CD4-positive, alpha-beta T cell treated with Interleukin-15 for 4 hours (primary cell): ENCODE data around the gene NELL2.
A peak's percentile ranks its signal among the peaks of the same experiment; 100 is the strongest.
"Not testable (repeated sequence)": the region's sequence is repeated elsewhere in the genome, so short reads cannot be mapped to it uniquely, and the experiment has no call there.

Source experiments
- DNase-seq: peaks from one replicate; pipeline ENCODE4 v3.0.0-alpha.2; 2020; ENCODE audit warnings: low spot score

The NELL2 gene

DNA sequence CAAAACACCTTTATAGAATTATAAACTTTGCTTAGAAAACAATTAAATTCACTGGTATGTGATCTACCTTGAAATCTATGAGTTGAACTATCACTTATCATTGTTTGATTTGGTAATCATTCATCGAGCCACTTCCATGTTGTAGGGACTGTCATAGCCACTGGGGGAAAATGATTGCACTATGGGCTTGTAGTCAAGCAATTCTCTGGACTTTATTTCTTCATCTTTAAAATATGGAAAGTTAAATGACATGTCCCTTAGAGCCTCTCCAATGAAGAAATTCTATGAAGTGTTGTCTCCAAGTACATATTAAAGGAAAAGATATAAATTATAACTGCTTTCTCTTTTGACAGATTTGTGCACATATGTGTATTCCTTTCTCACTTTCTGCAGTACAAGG, 97.3 kb downstream of the NELL2 start:
- no peak for DNase-seq

DNA sequence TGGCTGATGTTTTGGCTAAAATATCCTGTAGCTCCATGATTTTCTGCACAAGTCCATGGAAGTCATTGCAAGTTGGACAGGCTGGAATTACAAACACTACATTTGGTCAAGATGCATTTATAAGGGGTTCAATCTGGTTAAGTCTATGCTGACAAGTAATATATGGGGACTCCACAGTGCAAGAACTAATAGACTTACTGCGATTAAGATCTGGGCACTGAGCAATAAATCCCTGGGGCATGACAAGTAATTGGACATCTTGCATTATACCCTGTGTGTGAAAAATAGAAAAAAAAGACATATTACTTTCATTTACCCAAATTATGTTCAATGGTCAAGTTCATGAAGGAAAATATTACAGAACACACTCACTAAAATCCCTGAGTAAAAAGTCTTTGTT, 99.1 kb downstream of the NELL2 start:
- DNase-seq = no peak

- DNase-seq = no peak
Measured at GRCh38 chr12:44775901-44776300, 100.2 kb downstream of the NELL2 start.

GRCh38 chr12:44774815-44775411, 101.2 kb downstream of the NELL2 start:
- peak; percentile 66 for DNase-seq

DNA sequence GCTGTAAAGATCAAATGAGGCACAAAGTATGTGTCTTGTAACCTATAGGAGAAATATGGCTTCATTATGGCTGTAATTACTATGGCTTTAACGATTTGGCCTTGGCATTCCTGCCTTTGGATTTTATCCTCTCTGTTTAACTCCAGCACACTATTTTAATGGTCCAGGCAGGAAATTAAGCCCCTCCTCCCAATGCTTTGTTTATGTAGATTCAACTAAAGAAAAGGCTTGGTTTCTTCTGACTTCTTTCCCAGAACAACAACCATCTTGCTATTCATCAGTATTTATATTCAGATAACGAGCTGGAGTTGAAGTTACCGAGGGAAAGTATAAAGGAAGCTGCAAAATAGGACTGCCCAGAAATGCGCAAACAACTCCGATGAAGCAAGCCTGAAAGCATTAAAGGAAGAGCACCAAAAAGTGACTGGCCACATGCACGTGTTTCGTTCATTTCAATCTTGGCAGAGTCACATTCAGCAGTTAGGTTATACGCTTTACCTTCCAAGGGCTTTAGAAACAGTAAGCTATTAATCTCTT, 104.6 kb downstream of the NELL2 start:
- no peak for DNase-seq

DNA sequence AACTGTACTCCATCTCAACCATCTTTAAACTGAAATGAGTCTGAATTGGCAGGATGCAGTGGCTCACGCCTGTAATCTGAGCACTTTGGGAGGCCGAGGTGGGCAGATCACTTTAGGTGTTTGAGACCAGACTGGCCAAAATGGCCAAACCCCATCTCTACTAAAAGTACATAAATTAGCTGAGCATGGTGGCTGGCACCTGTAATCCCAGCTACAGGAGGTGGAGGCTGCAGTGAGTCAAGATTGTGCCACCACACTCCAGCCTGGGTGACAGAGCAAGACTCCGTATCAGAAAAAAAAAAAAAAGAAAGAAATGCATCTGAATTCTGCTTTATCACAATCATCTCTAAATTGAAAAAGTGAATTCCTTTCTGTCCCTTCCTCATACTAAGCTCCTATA, 110.3 kb downstream of the NELL2 start:
- DNase-seq = no peak

DNA sequence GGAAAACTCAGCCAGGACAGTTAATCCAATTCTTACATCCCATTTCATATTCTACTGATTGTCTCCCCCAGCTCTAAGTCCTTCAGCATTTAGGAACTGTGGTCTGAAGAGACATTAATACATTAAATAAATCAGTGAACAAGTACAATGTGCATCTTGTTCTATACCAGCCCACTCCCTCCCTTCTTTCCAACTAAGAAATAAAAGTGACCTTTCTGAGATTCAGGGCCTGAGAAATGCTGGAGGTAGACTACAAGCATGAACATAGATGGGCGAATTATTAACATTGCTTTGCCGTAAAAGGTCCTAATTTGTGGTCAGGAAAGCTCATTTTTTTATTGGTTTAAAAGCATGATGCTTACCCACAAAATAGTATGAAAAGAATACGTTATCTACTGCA, 113.1 kb downstream of the NELL2 start:
- no peak for DNase-seq

- no peak for DNase-seq
Measured at GRCh38 chr12:44759289-44759688, 116.8 kb downstream of the NELL2 start.

GRCh38 chr12:44750468-44750867, 125.6 kb downstream of the NELL2 start:
- DNase-seq = no peak

DNA sequence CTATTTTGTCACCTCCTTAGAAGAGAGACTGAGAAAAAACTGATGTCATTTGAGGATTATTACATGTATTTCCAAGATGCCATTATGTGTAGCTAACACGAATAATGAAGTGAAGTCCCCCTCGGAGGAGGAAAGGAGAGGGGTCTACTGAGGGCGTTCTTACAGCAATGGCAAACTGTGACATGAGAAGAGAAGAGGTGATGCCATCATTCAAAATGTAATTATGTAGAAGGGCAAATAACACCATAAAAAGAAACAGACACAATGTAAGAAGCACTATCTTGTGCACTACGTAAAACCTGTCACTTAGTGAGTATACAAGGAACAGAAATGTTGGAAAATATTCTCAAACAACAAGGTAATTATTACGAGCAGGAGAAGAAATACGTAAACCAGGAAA, 126.5 kb downstream of the NELL2 start:
- no peak for DNase-seq

GRCh38 chr12:44748950-44749468, 127.1 kb downstream of the NELL2 start:
- no peak for DNase-seq

DNA sequence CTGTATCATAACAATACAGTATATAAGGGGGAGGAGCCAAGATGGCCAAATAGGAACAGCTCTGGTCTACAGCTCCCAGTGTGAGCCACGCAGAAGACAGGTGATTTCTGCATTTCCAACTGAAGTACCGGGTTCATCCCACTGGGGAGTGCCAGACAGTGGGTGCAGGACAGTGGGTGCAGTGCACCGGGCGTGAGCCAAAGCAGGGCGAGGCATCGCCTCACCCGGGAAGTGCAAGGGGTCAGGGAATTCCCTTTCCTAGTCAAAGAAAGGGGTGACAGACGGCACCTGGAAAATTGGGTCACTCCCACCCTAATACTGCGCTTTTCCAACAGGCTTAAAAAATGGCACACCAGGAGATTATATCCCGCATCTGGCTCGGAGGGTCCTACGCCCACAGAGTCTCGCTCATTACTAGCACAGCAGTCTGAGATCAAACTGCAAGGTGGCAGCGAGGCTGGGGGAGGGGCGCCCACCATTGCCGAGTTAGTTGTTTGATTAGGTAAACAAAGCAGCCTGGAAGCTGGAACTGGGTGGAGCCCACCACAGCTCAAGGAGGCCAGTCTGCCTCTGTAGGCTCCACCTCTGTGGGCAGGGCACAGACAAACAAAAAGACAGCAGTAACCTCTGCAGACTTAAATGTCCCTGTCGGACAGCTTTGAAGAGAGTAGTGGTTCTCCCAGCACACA, 134.7 kb downstream of the NELL2 start:
- DNase-seq = not testable (repeated sequence)

DNA sequence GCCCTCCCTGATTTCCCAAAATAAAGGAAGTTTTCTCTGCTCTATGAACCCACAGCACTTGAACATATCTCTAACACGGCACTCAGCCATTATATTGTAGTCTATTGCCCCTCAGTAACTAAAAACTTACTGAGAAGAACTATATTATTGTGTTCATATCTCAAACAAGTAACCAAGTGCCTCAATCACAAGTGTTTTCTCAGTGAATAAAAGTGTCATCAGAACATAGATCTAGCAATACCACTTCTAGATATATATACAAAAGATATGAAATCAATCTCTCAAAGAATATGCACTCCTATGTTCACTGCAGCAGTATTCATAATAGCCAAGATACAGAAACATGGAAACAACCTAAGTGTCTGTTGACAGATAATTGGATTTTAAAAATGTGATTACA, 138.1 kb downstream of the NELL2 start:
- DNase-seq = no peak

DNA sequence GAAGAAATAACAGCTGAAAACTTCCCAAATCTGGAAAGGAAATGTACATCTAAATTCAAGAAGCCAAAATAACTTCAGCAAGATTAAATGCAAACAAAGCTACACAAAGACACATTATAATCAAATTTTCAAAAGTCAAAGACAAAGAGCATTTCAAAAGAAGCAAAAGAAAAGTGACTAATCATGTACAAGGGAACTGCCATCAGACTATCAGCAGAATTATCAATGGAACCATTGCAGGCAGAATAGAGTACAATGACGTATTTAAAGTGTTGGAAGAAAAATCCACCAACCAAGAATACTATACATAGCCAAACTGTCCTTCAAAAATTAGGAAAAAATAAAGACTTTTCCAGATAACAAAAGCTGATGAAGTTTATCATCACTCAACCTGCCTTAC, 147.5 kb downstream of the NELL2 start:
- DNase-seq = no peak

GRCh38 chr12:44720265-44720664, 155.8 kb downstream of the NELL2 start:
- DNase-seq = no peak

- no peak for DNase-seq
Measured at GRCh38 chr12:44717612-44718011, 158.5 kb downstream of the NELL2 start.

DNA sequence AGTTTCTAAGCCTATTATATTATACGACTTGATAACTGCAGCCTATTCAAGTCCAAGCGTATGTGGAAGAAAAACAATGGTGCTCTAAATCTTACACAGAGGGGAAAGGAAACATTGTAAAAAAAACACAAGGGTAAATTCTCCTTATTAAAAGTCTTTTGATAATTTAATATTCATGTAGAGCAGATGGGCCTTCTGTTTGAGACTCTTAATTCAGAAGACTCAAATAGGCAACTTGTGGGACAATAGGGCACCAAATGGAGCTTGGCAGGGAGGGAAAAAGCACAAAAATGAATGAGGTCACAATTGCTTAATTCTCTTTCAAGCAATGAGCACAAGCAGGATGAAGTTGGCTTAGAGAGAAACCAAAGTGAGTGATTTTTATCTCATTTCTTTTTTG, 159.4 kb downstream of the NELL2 start:
- no peak for DNase-seq

DNA sequence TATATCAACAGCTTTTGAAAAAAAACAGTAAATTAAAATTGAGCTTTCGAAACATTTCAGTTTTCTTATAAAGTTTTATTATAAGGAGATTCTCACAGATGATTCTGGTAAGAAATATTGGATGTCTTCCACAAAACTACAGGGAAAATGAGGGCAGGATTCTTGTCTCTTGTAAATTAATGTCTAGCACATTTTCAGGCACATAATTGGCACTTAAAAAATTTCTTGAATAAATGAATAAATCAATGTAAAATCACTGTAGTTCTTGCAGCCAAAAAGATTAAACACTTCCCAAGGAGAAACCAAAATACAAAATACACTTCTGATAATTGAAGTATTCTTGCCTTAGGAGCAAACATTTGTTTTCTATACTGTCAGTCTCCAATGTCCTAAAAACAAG, 164.4 kb downstream of the NELL2 start:
- DNase-seq = no peak

DNA sequence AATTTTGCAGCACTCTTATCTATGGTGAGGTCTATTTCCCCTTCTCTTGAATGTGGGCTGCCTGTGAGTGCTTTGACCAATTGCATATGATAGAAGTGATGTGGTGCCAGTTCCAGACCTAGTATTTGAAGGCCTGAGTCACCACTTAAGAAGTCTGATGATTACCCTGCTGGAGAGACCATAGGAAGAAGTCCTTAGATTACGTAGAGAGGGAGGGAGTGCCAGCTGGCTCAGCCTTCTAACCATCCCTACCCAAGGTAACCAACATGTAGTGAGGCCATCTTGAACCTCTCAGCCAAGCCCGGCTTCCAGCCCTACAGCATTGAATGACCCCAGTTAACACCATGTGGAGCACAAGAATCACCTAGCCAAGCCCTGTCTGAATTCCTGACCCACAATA, 166.9 kb downstream of the NELL2 start:
- DNase-seq = no peak

- DNase-seq = no peak
Measured at GRCh38 chr12:44708218-44708617, 167.9 kb downstream of the NELL2 start.

- DNase-seq = no peak
Measured at GRCh38 chr12:44703182-44703910, 172.8 kb downstream of the NELL2 start.

- DNase-seq = no peak
Measured at GRCh38 chr12:44697511-44697910, 178.6 kb downstream of the NELL2 start.

DNA sequence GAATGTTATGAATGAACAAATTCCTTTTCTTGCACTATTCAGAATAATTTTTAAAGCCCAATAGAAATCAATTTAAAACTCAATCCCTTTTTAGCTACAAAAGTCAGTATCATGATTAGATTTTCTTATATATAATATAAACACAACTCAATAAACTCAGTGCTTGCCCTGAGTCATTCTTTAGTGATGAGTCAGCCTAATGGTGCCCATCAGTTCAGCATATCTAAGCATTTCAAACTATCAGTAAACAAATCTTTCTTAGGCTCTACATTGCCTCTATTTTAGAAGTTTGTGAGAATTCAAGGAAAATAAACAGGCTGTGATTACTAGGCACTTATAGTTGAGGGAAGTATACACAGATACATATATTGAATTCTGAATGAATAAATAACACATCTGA, 179.6 kb downstream of the NELL2 start:
- DNase-seq = no peak
